Sigmoid colon (tissue), 7 donors: Measurements from ENCODE around the gene CENPF. TPM values are rescaled to one million over a fixed set of nuclear protein-coding genes. Genes with fewer than 3 reads are reported as not detected.
"Not testable (repeated sequence)": the region's sequence is repeated elsewhere in the genome, so short reads cannot be mapped to it uniquely, and the experiment has no call there.

Source experiments
- DNase-seq: peaks from one replicate; pipeline ENCODE4 v3.0.0-alpha.2; 2019
- H3K27ac ChIP-seq, 4 donors: fragments of 200-600 bp; sonication (generic); one replicate each; pipeline ENCODE4 v1.5.1; 2016 to 2019; ENCODE audit warnings: mild to moderate bottlenecking in 1 of 4
- H3K27me3 ChIP-seq, 3 donors: fragments of 200-600 bp; sonication (generic); one replicate each; pipeline ENCODE4 v1.5.1; 2019; ENCODE audit warnings: mild to moderate bottlenecking in 1 of 3
- H3K36me3 ChIP-seq, 4 donors: fragments of 200-600 bp; sonication (generic); one replicate each; pipeline ENCODE4 v1.5.1; 2016 to 2019
- H3K4me1 ChIP-seq, 4 donors: fragments of 200-600 bp; sonication (generic); one replicate each; pipeline ENCODE4 v1.5.1; 2017 to 2019
- H3K4me3 ChIP-seq, 4 donors: fragments of 200-600 bp; sonication (generic); one replicate each; pipeline ENCODE4 v1.5.1; 2017 to 2019; ENCODE audit warnings: mild to moderate bottlenecking in 2 of 4, moderate library complexity in 1 of 4
- H3K9me3 ChIP-seq, 4 donors: fragments of 200-600 bp in 3 of 4; sonication (generic) in 3 of 4; one replicate each; pipeline versions ENCODE4 v1.5.1 to v1.6.1; 2013 to 2019
- CTCF ChIP-seq, 4 experiments: fragments of 450-650 bp in 3 of 4; fragments of 200-600 bp in 1 of 4; IDR thresholded peaks; one replicate each; pipeline ENCODE4 v1.5.1; 2016 to 2019; ENCODE audit warnings: antibody characterized with exemption in 4 of 4, mild to moderate bottlenecking in 3 of 4, moderate library complexity in 2 of 4
- EP300 ChIP-seq, 4 donors: sonication (generic); formaldehyde crosslinking; IDR thresholded peaks; one replicate each; pipeline ENCODE4 v1.6.1; 2017; ENCODE audit warnings: antibody characterized with exemption in 4 of 4
- POLR2A ChIP-seq, 2 donors: fragments of 450-650 bp; IDR thresholded peaks; one replicate each; pipeline ENCODE4 v1.6.1; 2016; ENCODE audit warnings: antibody characterized with exemption in 2 of 2, mild to moderate bottlenecking in 2 of 2, moderate library complexity in 2 of 2
- POLR2AphosphoS5 ChIP-seq, 4 donors: sonication (generic); formaldehyde crosslinking; IDR thresholded peaks; one replicate each; pipeline ENCODE4 v1.6.1; 2017; ENCODE audit warnings: antibody characterized with exemption in 4 of 4
- whole genome bisulfite sequencing, 2 donors: extraction: QIAGEN DNeasy Blood & Tissue Kit; methylation state at CpG; one replicate each; pipeline ENCODE4 v1.1.7; 2013; 5-methylcytosine and 5-hydroxymethylcytosine counted together
- intact Hi-C: fragments of 100-400 bp; cut with DNase I; formaldehyde crosslinking; loops from one replicate; pipeline ENCODE4 v1.15.1; 2023
- polyA plus RNA-seq, 3 donors: library from polyadenylated mRNA; stranded (reverse); fragments of 200-250 nt; gene quantifications; one replicate each; pipeline ENCODE4 v1.2.3, GENCODE V29; 2013
- total RNA-seq, 4 donors: library from RNA; depleted of rRNA; stranded (reverse); fragments of >200 nt; gene quantifications; one replicate each; pipeline ENCODE4 v1.1.0, GENCODE V29; 2016
- donor health status: healthy with polysubstance abuse.
- donor health status: Bipolar disorder and iron deficiency.
- donor health status: healthy.

Gene CENPF
- total and polyA plus RNA-seq, 7 donors, result 0.36 to 25.2 (median 1.9) TPM

GRCh38 chr1:214673576-214673975, 70.6 kb downstream of the CENPF start:
- intact Hi-C loops, result no loop called here
- no peak for TF ChIP-seq POLR2AphosphoS5 (IDR thresholded peaks at IDR 0.05)
- no peak for TF ChIP-seq EP300 (IDR thresholded peaks at IDR 0.05)
- no peak for TF ChIP-seq POLR2A (IDR thresholded peaks at IDR 0.05)
- TF ChIP-seq CTCF (IDR thresholded peaks at IDR 0.05), result no peak
- no peak for DNase-seq
- no peak overlapping the region for H3K27ac ChIP-seq
- WGBS, 2 donors, result 88 to 92% methylated on average over 8 of the region's 8 CpGs
- no peaks in the 10 kb centered on the region for H3K36me3 ChIP-seq
- H3K4me1 ChIP-seq, result no peaks in the 10 kb centered on the region
- no peaks in the 10 kb centered on the region for H3K27me3 ChIP-seq
- no peak overlapping the region for H3K4me3 ChIP-seq
- H3K9me3 ChIP-seq, result no peaks in the 10 kb centered on the region

GRCh38 chr1:214675524-214675923, 72.5 kb downstream of the CENPF start:
- H3K4me3 ChIP-seq, H3K9me3 ChIP-seq, H3K36me3 ChIP-seq, H3K27ac ChIP-seq, intact Hi-C loops, H3K4me1 ChIP-seq, H3K27me3 ChIP-seq, DNase-seq: not testable (repeated sequence)
- WGBS, 2 donors, result 71 to 92% methylated on average over 1 of the region's 1 CpG

- Histone ChIP-seq H3K4me3 (no peak overlapping the region), H3K4me1 (no peaks in the 10 kb centered on the region), H3K27ac (no peak overlapping the region), H3K27me3 (no peaks in the 10 kb centered on the region), H3K36me3 (no peaks in the 10 kb centered on the region), H3K9me3 (no peaks in the 10 kb centered on the region)
- TF ChIP-seq POLR2A (IDR thresholded peaks at IDR 0.05) (no peak), CTCF (IDR thresholded peaks at IDR 0.05) (no peak), POLR2AphosphoS5 (IDR thresholded peaks at IDR 0.05) (no peak), EP300 (IDR thresholded peaks at IDR 0.05) (no peak)
- no peak for DNase-seq
- WGBS, 2 donors, result 79 to 82% methylated on average over 4 of the region's 4 CpGs
- intact Hi-C loops, result no loop called here
Measured at GRCh38 chr1:214676747-214677146, 73.8 kb downstream of the CENPF start.

- TF ChIP-seq EP300 (IDR thresholded peaks at IDR 0.05) (no peak), POLR2A (IDR thresholded peaks at IDR 0.05) (no peak), POLR2AphosphoS5 (IDR thresholded peaks at IDR 0.05) (no peak), CTCF (IDR thresholded peaks at IDR 0.05) (no peak)
- no peak for DNase-seq
- H3K9me3 ChIP-seq, result no peaks in the 10 kb centered on the region
- H3K27ac ChIP-seq, result no peak overlapping the region
- no peak overlapping the region for H3K4me3 ChIP-seq
- no peaks in the 10 kb centered on the region for H3K36me3 ChIP-seq
- WGBS, 2 donors, result 80 to 85% methylated on average over 2 of the region's 2 CpGs
- intact Hi-C loops, result no loop called here
- no peaks in the 10 kb centered on the region for H3K4me1 ChIP-seq
- no peaks in the 10 kb centered on the region for H3K27me3 ChIP-seq
Measured at GRCh38 chr1:214677945-214678344, 75.0 kb downstream of the CENPF start.

- Histone ChIP-seq H3K4me3 (no peak overlapping the region), H3K27ac (no peak overlapping the region), H3K36me3 (no peaks in the 10 kb centered on the region), H3K4me1 (no peaks in the 10 kb centered on the region), H3K9me3 (no peaks in the 10 kb centered on the region), H3K27me3 (no peaks in the 10 kb centered on the region)
- 46 to 76% methylated on average over 2 of the region's 2 CpGs for WGBS, 2 donors
- intact Hi-C loops, result no loop called here
- TF ChIP-seq EP300 (IDR thresholded peaks at IDR 0.05) (no peak), POLR2AphosphoS5 (IDR thresholded peaks at IDR 0.05) (no peak), POLR2A (IDR thresholded peaks at IDR 0.05) (no peak), CTCF (IDR thresholded peaks at IDR 0.05) (no peak)
- DNase-seq, result no peak
Measured at GRCh38 chr1:214678386-214678785, 75.4 kb downstream of the CENPF start.
